Measurements from ENCODE around the gene RIPOR1. TPM values are rescaled to one million over a fixed set of nuclear protein-coding genes. Genes with fewer than 3 reads are reported as not detected.
A peak's percentile ranks its signal among the peaks of the same experiment; 100 is the strongest.

Gene RIPOR1
- total RNA-seq, 1 donor from 2014 or later, result 116 TPM

- ATAC-seq, result no peak
- intact Hi-C loops (cut with DNase I), result no loop called here
- no peak for DNase-seq (ENCODE audit: low spot score)
Measured at GRCh38 chr16:67548265-67549126, 19.9 kb downstream of the RIPOR1 start.

- intact Hi-C loops (cut with DNase I), result no loop called here
Measured at GRCh38 chr16:67549240-67549639, 20.6 kb downstream of the RIPOR1 start.

GRCh38 chr16:67549936-67550335, 21.3 kb downstream of the RIPOR1 start:
- DNase-seq (ENCODE audit: low spot score) (no peak), ATAC-seq (no peak)
- intact Hi-C loops (cut with DNase I), result no loop called here

More at GRCh38 chr16:67549240-67549639, 20.6 kb downstream of the RIPOR1 start:
- no peak for ATAC-seq
- no peak for DNase-seq (ENCODE audit: low spot score)

- intact Hi-C loops (cut with DNase I), result no loop called here
- no peak for DNase-seq (ENCODE audit: low spot score)
- ATAC-seq, result no peak
Measured at GRCh38 chr16:67551091-67551490, 22.5 kb downstream of the RIPOR1 start.

GRCh38 chr16:67551972-67552371, 23.3 kb downstream of the RIPOR1 start:
- DNase-seq (ENCODE audit: low spot score), result no peak
- intact Hi-C loops (cut with DNase I), result no loop called here
- no peak for ATAC-seq

GRCh38 chr16:67552476-67552875, 23.8 kb downstream of the RIPOR1 start:
- intact Hi-C loops (cut with DNase I), result no loop called here
- no peak for DNase-seq (ENCODE audit: low spot score)
- peak; percentile 48 for ATAC-seq

GRCh38 chr16:67555795-67556212, 27.2 kb downstream of the RIPOR1 start:
- ATAC-seq, result no peak

GRCh38 chr16:67558859-67559258, 30.2 kb downstream of the RIPOR1 start:
- ATAC-seq (no peak), DNase-seq (ENCODE audit: low spot score) (no peak)
- intact Hi-C loops (cut with DNase I), result no loop called here

More at GRCh38 chr16:67555795-67556212, 27.2 kb downstream of the RIPOR1 start:
- no peak for DNase-seq (ENCODE audit: low spot score)
- intact Hi-C loops (cut with DNase I), result no loop called here

- DNase-seq (ENCODE audit: low spot score), result no peak
- intact Hi-C loops (cut with DNase I), result no loop called here
Measured at GRCh38 chr16:67560827-67561342, 32.3 kb downstream of the RIPOR1 start.

GRCh38 chr16:67561501-67561823, 32.8 kb downstream of the RIPOR1 start:
- intact Hi-C loops (cut with DNase I), result no loop called here
- DNase-seq (ENCODE audit: low spot score) (no peak), ATAC-seq (peak; percentile 0)

More at GRCh38 chr16:67560827-67561342, 32.3 kb downstream of the RIPOR1 start:
- no peak for ATAC-seq

GRCh38 chr16:67561824-67562525, 33.3 kb downstream of the RIPOR1 start:
- ATAC-seq (peak; percentile 96), DNase-seq (ENCODE audit: low spot score) (peak; percentile 96)
- intact Hi-C loops (cut with DNase I), result no loop called here

- intact Hi-C loops (cut with DNase I), result no loop called here
- peak; percentile 47 for ATAC-seq
Measured at GRCh38 chr16:67562526-67562917, 33.9 kb downstream of the RIPOR1 start, which contains the start of gene CTCF. CTCF (plus strand) TSS chr16:67562526; CDS start chr16:67610833, 48,307 bp downstream.

GRCh38 chr16:67562918-67563707, 34.5 kb downstream of the RIPOR1 start:
- DNase-seq (ENCODE audit: low spot score), result peak; percentile 80
- intact Hi-C loops (cut with DNase I), result no loop called here
- peak; percentile 2 for ATAC-seq

More at GRCh38 chr16:67562526-67562917, 33.9 kb downstream of the RIPOR1 start, which contains the start of gene CTCF:
- peak; percentile 88 for DNase-seq (ENCODE audit: low spot score)

- peak; percentile 58 for DNase-seq (ENCODE audit: low spot score)
- intact Hi-C loops (cut with DNase I), result no loop called here
- ATAC-seq, result no peak
Measured at GRCh38 chr16:67563708-67564468, 35.3 kb downstream of the RIPOR1 start.

- DNase-seq (ENCODE audit: low spot score), result no peak
- intact Hi-C loops (cut with DNase I), result no loop called here
Measured at GRCh38 chr16:67565470-67566100, 37.0 kb downstream of the RIPOR1 start.

GRCh38 chr16:67571464-67571863, 42.8 kb downstream of the RIPOR1 start:
- intact Hi-C loops (cut with DNase I), result no loop called here
- DNase-seq (ENCODE audit: low spot score) (no peak), ATAC-seq (no peak)

More at GRCh38 chr16:67565470-67566100, 37.0 kb downstream of the RIPOR1 start:
- ATAC-seq, result no peak

GRCh38 chr16:67571981-67572431, 43.4 kb downstream of the RIPOR1 start:
- intact Hi-C loops (cut with DNase I), result no loop called here
- no peak for DNase-seq (ENCODE audit: low spot score)
- ATAC-seq, result no peak

GRCh38 chr16:67579686-67580085, 51.1 kb downstream of the RIPOR1 start:
- no peak for DNase-seq (ENCODE audit: low spot score)
- intact Hi-C loops (cut with DNase I), result no loop called here
- ATAC-seq, result no peak

Measured in sciatic nerve (tissue), 2 donors.